Endothelial cell (in vitro differentiated cells): ENCODE data around the gene GMPR2. TPM values are rescaled to one million over a fixed set of nuclear protein-coding genes. Genes with fewer than 3 reads are reported as not detected.

Experiments used
- DNase-seq: peaks from one replicate; pipeline ENCODE4 v3.0.0; 2021; ENCODE audit warnings: low spot score
- H3K27ac Mint-ChIP-seq: one replicate; pipeline ENCODE4 v1.8.0; 2021; ENCODE audit warnings: mixed read lengths, inconsistent platforms; ENCODE audit not compliant: unreplicated experiment
- H3K27me3 Mint-ChIP-seq: one replicate; pipeline ENCODE4 v1.8.0; 2021; ENCODE audit warnings: mild to moderate bottlenecking, moderate library complexity, mixed read lengths, inconsistent platforms; ENCODE audit not compliant: unreplicated experiment
- H3K36me3 Mint-ChIP-seq: one replicate; pipeline ENCODE4 v1.8.0; 2021; ENCODE audit warnings: mild to moderate bottlenecking, low read depth, mixed read lengths, inconsistent platforms; ENCODE audit not compliant: unreplicated experiment
- H3K4me1 Mint-ChIP-seq: one replicate; pipeline ENCODE4 v1.8.0; 2021; ENCODE audit warnings: mild to moderate bottlenecking, mixed read lengths, inconsistent platforms; ENCODE audit not compliant: unreplicated experiment
- H3K4me3 Mint-ChIP-seq: one replicate; pipeline ENCODE4 v1.8.0; 2021; ENCODE audit warnings: mild to moderate bottlenecking, mixed read lengths, inconsistent platforms; ENCODE audit not compliant: unreplicated experiment
- H3K9me3 Mint-ChIP-seq: one replicate; pipeline ENCODE4 v1.8.0; 2021; ENCODE audit warnings: mixed read lengths, inconsistent platforms; ENCODE audit not compliant: unreplicated experiment
- CTCF ChIP-seq: fragments of 200-600 bp; sonication (generic); IDR thresholded peaks from one replicate; pipeline ENCODE4 v1.5.0; 2021; ENCODE audit warnings: antibody characterized with exemption; ENCODE audit not compliant: unreplicated experiment
- total RNA-seq: library from RNA; stranded (reverse); fragmentation: NEBNext Ultra II Directional; extraction: Animal tissue kit (Norgen Biotek cat#: 25700); gene quantifications from one replicate; pipeline ENCODE4 v1.2.1, GENCODE V29; 2021; ENCODE audit not compliant: unreplicated experiment

Gene GMPR2
- total RNA-seq, 1 donor from 2014 or later: 61.3 TPM

GRCh38 chr14:24266344-24267244 is 33.9 kb downstream of the GMPR2 start:
- Mint-ChIP-seq H3K36me3 (peaks cover 10% of the 10 kb centered on the region), H3K4me3 (peak overlapping the region; percentile 29), H3K27me3 (peaks cover 4% of the 10 kb centered on the region), H3K27ac (no peak overlapping the region), H3K9me3 (no peaks in the 10 kb centered on the region), H3K4me1 (peaks cover 2% of the 10 kb centered on the region)
- TF ChIP-seq CTCF: no peak
- DNase-seq: no peak

DNA sequence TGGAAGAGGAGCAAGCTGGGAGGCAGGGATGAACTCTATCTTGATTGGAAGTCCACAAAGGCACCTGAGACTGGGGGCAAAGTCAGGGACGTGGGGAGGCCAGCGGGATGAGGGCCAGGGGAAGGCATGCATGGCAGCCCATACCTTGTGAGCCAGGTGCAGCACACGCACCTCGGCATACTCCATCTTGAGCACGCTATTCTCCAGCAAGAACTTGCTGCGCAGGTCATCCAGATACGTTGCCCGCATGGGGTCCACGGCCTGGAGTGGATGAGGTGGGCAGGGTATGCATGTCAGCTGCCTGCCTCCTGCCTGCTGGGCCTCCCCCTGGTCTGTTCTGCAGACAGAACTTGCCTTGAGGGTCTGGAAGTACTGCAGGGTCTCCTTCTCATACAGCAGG is 34.8 kb downstream of the GMPR2 start:
- Mint-ChIP-seq H3K36me3 (peaks cover 14% of the 10 kb centered on the region), H3K4me1 (peaks cover 9% of the 10 kb centered on the region), H3K27me3 (peaks cover 9% of the 10 kb centered on the region), H3K9me3 (no peaks in the 10 kb centered on the region), H3K4me3 (peak overlapping the region; percentile 29), H3K27ac (peak overlapping the region; percentile 38)
- DNase-seq: no peak
- no peak for TF ChIP-seq CTCF

GRCh38 chr14:24268225-24268624 is 35.5 kb downstream of the GMPR2 start:
- peaks cover 12% of the 10 kb centered on the region for H3K4me1 Mint-ChIP-seq
- peaks cover 9% of the 10 kb centered on the region for H3K27me3 Mint-ChIP-seq
- no peak for DNase-seq
- peaks cover 14% of the 10 kb centered on the region for H3K36me3 Mint-ChIP-seq
- H3K4me3 Mint-ChIP-seq: no peak overlapping the region
- TF ChIP-seq CTCF: no peak
- H3K27ac Mint-ChIP-seq: no peak overlapping the region
- no peaks in the 10 kb centered on the region for H3K9me3 Mint-ChIP-seq

DNA sequence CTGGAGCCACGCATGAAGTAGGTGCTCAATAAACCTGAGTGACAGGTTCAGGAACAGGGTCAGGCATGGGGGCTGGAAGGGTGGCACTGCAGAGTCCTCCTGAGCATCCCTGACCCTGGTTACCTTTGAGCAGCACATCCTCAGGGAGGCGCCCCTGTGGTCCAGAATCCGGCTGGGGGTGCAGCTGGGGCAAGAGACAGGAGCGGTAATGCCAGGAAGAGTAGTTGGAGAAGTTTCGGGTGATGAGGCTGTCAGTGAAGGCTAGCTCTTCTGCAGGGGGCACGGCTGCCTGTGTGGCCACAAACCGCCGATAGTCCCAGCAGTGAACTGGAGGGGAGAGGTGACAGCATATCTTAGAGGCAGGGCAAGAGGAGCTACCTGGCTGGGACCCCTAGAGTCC is 36.6 kb downstream of the GMPR2 start:
- peaks cover 14% of the 10 kb centered on the region for H3K36me3 Mint-ChIP-seq
- H3K9me3 Mint-ChIP-seq: no peaks in the 10 kb centered on the region
- no peak overlapping the region for H3K27ac Mint-ChIP-seq
- no peak for TF ChIP-seq CTCF
- peaks cover 12% of the 10 kb centered on the region for H3K4me1 Mint-ChIP-seq
- H3K27me3 Mint-ChIP-seq: peaks cover 9% of the 10 kb centered on the region
- no peak for DNase-seq
- H3K4me3 Mint-ChIP-seq: no peak overlapping the region

GRCh38 chr14:24269910-24270536 is 37.3 kb downstream of the GMPR2 start:
- H3K4me1 Mint-ChIP-seq: peaks cover 12% of the 10 kb centered on the region
- no peaks in the 10 kb centered on the region for H3K9me3 Mint-ChIP-seq
- no peak for DNase-seq
- peaks cover 9% of the 10 kb centered on the region for H3K27me3 Mint-ChIP-seq
- TF ChIP-seq CTCF: no peak
- H3K27ac Mint-ChIP-seq: peak overlapping the region; percentile 30
- peaks cover 15% of the 10 kb centered on the region for H3K36me3 Mint-ChIP-seq
- H3K4me3 Mint-ChIP-seq: peak overlapping the region; percentile 89
